GM12873 (cell line): ENCODE results near the gene CAMK2B.

Experiments used
- CTCF ChIP-seq: IDR thresholded peaks from 2 replicates; pipeline ENCODE4 v1.5.1; 2012; ENCODE audit warnings: low read depth, mild to moderate bottlenecking, moderate library complexity, low read length, control low read depth; ENCODE audit not compliant: insufficient read depth; ENCODE audit errors: missing control alignments

CAMK2B gene

GRCh38 chr7:44366986-44367385, 41.6 kb upstream of the CAMK2B start:
- TF ChIP-seq CTCF: no peak

DNA sequence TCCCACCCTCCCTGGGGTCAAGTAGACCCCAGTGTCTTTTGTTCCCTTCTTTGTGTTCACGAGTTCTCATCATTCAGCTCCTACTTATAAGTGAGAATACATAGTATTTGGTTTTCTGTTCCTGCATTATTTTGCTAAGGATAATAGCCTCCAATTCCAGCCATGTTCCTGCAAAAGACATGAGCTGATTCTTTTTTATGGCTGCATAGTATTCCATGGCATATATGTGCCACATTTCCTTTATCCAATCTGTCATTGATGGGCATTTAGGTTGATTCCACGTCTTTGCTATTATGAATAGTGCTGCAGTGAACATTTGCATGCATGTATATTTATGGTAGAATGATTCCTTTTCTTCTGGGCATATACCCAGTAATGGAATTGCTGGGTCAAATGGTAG, 28.3 kb upstream of the CAMK2B start:
- TF ChIP-seq CTCF: no peak

DNA sequence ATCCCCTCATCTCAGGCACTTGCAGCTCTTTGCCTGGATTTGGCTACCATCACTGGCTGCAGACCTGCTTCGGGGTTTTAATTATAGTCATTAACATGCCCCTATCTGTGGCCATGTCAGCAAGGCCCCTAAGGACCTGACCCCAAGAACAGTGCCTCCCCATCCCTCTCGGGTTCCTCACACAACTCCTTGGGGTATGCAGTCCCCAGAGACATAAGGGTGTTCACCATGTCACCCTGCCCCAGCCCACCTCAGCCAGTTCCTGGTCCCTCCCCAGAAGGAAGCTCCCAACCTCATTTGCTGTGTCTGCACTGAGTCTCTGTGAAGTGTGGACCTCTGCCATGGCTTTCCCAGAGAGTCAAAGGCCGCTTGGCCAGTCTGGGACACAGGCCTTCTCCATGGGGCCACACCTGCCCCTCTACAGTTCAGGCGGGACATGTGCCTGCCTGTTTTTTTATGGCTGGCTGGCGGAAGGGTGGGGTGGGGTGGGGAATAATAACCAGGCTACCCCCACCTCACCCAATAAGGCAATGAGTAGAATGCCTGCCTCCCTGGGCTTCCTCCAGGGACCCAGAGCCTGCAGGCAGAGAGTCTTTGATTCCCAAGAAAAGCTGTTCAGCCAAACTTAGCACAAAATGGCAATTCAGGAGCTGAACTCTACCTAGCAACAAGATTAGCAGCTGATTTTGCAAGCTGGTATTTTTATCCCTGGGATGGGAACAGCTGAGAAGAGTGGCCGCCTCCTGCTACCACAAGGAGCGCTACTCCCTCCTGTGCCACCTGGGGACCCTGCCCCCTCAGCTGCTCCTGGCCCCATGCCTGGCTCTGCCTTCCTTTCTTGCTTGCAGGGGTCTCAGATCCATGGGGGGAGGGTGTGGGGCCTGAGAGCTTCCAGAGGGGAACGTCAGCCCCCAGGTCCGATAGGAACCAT, 23.7 kb upstream of the CAMK2B start:
- no peak for TF ChIP-seq CTCF

- TF ChIP-seq CTCF: peak; percentile 68
Measured at GRCh38 chr7:44348300-44348699, 22.9 kb upstream of the CAMK2B start.

DNA sequence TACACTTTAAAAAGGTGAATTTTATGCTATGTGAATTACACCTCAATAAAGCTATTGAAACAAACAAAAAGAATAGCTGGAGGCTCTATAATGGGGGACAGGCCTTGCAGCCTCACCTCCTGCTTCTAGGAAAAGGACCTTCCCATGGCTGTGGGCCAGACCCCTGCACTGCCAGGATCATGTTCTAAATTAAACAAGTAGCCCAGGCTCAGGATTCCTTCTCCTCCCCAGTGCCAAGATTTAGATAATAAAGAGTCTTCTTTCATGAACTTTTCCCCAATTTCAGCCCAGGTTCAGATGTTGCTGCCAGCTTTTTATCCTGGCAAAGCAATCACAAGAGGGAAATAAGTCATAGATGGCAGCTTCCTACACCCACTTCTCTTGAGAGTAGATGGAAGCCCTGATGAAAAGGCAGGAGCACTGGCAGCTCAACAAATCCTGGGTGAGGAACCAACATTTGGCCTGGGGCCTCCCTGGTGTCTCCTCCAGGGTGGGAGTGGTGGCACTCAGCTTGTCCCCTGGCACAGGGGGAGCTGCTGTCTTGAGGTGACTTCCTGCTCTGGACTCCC, 22.2 kb upstream of the CAMK2B start:
- TF ChIP-seq CTCF: no peak

GRCh38 chr7:44346063-44346462, 20.7 kb upstream of the CAMK2B start:
- TF ChIP-seq CTCF: no peak

- TF ChIP-seq CTCF: no peak
Measured at GRCh38 chr7:44341401-44341800, 16.0 kb upstream of the CAMK2B start.
